ENCODE measurements around the gene CCNL1.
A peak's percentile ranks its signal among the peaks of the same experiment; 100 is the strongest.

CCNL1 gene

GRCh38 chr3:157122832-157123427, 37.0 kb downstream of the CCNL1 start:
- no peak for DNase-seq (ENCODE audit: low spot score)

- no peak for DNase-seq (ENCODE audit: low spot score)
These were observed 37.8 kb downstream of the CCNL1 start for GRCh38 chr3:157122116-157122515.

GRCh38 chr3:157121522-157121921, 38.4 kb downstream of the CCNL1 start:
- DNase-seq (ENCODE audit: low spot score) = no peak

GRCh38 chr3:157120071-157120892, 39.7 kb downstream of the CCNL1 start:
- peak; percentile 45 for DNase-seq (ENCODE audit: low spot score)

- peak; percentile 65 for DNase-seq (ENCODE audit: low spot score)
These were observed 40.5 kb downstream of the CCNL1 start for GRCh38 chr3:157119369-157119951.

- no peak for DNase-seq (ENCODE audit: low spot score)
These were observed 41.9 kb downstream of the CCNL1 start for GRCh38 chr3:157117875-157118654.

GRCh38 chr3:157117206-157117605, 42.7 kb downstream of the CCNL1 start:
- no peak for DNase-seq (ENCODE audit: low spot score)

- no peak for DNase-seq (ENCODE audit: low spot score)
These were observed 43.9 kb downstream of the CCNL1 start for GRCh38 chr3:157116017-157116416.

GRCh38 chr3:157115069-157116006, 44.6 kb downstream of the CCNL1 start:
- DNase-seq (ENCODE audit: low spot score) = no peak

- no peak for DNase-seq (ENCODE audit: low spot score)
These were observed 46.0 kb downstream of the CCNL1 start for GRCh38 chr3:157113832-157114505.

GRCh38 chr3:157112536-157112935, 47.4 kb downstream of the CCNL1 start:
- no peak for DNase-seq (ENCODE audit: low spot score)

- DNase-seq (ENCODE audit: low spot score) = no peak
These were observed 48.4 kb downstream of the CCNL1 start for GRCh38 chr3:157111518-157111917.

- DNase-seq (ENCODE audit: low spot score) = no peak
These were observed 49.1 kb downstream of the CCNL1 start for GRCh38 chr3:157110761-157111278.

GRCh38 chr3:157109267-157110141, 50.4 kb downstream of the CCNL1 start:
- no peak for DNase-seq (ENCODE audit: low spot score)

- DNase-seq (ENCODE audit: low spot score) = no peak
These were observed 52.3 kb downstream of the CCNL1 start for GRCh38 chr3:157107644-157108133.

- no peak for DNase-seq (ENCODE audit: low spot score)
These were observed 52.9 kb downstream of the CCNL1 start for GRCh38 chr3:157107037-157107436.

- DNase-seq (ENCODE audit: low spot score) = no peak
These were observed 54.9 kb downstream of the CCNL1 start for GRCh38 chr3:157104928-157105652.

GRCh38 chr3:157104521-157104920, 55.4 kb downstream of the CCNL1 start:
- no peak for DNase-seq (ENCODE audit: low spot score)

GRCh38 chr3:157103860-157104259, 56.1 kb downstream of the CCNL1 start:
- no peak for DNase-seq (ENCODE audit: low spot score)
